Stimulated activated naive CD8-positive, alpha-beta T cell treated with anti-CD3 and anti-CD28 coated beads, Interleukin-15, Interleukin-2, amounts not matched to agents 100 ng/mL and 50 ng/mL, for 24 hours (primary cell): ENCODE measurements around the gene NRGN.
"Not testable (repeated sequence)": the region's sequence is repeated elsewhere in the genome, so short reads cannot be mapped to it uniquely, and the experiment has no call there.

Experiments used
- H3K27ac Mint-ChIP-seq: one replicate; pipeline ENCODE4 v1.8.0; 2021; ENCODE audit warnings: mild to moderate bottlenecking, mixed read lengths
- H3K27me3 Mint-ChIP-seq: one replicate; pipeline ENCODE4 v1.8.0; 2021; ENCODE audit warnings: mixed read lengths
- H3K36me3 Mint-ChIP-seq: one replicate; pipeline ENCODE4 v1.8.0; 2021; ENCODE audit warnings: low read depth, mixed read lengths
- H3K4me1 Mint-ChIP-seq: one replicate; pipeline ENCODE4 v1.8.0; 2021; ENCODE audit warnings: low read depth, mixed read lengths
- H3K4me3 Mint-ChIP-seq: one replicate; pipeline ENCODE4 v1.8.0; 2021; ENCODE audit warnings: mild to moderate bottlenecking, mixed read lengths
- H3K9me3 Mint-ChIP-seq: one replicate; pipeline ENCODE4 v1.8.0; 2021; ENCODE audit warnings: mixed read lengths

NRGN gene

DNA sequence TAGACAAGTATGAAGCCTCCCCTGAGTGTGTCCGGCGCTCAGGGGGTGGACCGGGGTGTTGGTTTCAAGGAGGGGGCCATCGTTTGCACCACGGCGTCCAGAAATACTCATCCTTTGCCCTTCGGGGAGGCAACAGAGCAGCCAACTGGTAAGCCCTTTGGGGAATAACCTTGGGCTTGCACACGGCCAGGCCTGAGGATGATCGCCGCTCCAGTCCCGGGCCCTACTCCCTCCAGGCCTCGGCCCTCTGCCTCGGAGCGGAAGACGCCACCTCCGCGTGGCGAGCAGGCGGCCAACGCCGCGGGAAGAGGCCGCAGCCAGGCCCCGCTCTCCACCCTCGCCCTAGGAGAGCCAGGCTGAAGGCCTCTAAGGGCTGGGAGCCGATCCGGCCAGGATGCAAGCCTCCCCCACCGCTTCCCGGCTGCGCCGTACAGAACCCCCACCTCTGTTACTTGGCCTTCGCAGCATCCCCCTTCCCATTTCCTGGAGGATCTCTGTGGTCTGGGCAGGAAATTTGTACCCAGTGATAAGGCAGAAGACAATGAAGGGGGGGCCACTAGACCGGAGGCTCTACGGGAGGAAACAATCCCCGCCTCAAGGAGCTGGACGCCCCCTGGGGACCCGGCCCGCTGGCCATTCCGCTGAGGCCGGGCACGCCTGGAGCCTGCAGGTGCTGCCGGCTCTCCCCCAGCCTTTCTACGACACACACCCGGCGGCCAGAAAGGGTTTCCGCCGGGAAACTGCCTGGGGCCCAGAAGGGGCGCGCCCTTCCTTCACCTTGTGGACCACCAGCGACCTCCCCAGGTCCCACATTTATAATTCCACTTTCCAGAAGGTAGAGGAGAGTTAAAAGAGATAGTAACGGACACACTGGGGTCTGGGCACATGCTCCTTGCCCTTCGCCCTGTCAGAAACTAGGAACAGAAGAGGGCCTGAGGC, 19.8 kb downstream of the NRGN start:
- H3K4me3 Mint-ChIP-seq = peak overlapping the region; percentile 65
- peaks cover 44% of the 10 kb centered on the region for H3K27me3 Mint-ChIP-seq
- no peaks in the 10 kb centered on the region for H3K36me3 Mint-ChIP-seq
- peak overlapping the region; percentile 45 for H3K27ac Mint-ChIP-seq
- H3K4me1 Mint-ChIP-seq = peaks cover 45% of the 10 kb centered on the region
- H3K9me3 Mint-ChIP-seq = no peaks in the 10 kb centered on the region

GRCh38 chr11:124760205-124760652, 20.5 kb downstream of the NRGN start:
- H3K9me3 Mint-ChIP-seq = no peaks in the 10 kb centered on the region
- peak overlapping the region; percentile 65 for H3K4me3 Mint-ChIP-seq
- peaks cover 44% of the 10 kb centered on the region for H3K27me3 Mint-ChIP-seq
- no peaks in the 10 kb centered on the region for H3K36me3 Mint-ChIP-seq
- no peak overlapping the region for H3K27ac Mint-ChIP-seq
- H3K4me1 Mint-ChIP-seq = peaks cover 45% of the 10 kb centered on the region

DNA sequence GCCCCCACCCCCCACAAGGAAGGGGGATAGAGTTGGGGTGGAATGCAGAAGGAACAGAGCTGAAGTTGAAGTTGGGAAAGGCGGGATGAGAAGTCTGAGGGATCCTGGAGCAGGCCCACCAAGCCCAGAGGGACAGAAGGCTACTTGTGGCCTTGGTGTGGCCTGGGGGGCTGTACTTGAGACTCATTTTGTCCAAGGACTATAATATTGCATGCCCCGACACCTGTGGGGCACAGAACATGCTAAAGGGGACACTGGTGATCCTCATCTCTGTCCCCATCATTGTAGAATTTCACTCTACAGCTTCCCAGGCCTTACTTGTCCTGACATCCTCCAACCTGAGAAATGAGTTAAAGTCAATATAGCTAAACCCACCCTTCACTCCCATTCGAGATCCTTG, 21.1 kb downstream of the NRGN start:
- peaks cover 45% of the 10 kb centered on the region for H3K4me1 Mint-ChIP-seq
- H3K27me3 Mint-ChIP-seq = peaks cover 44% of the 10 kb centered on the region
- peak overlapping the region; percentile 65 for H3K4me3 Mint-ChIP-seq
- no peaks in the 10 kb centered on the region for H3K36me3 Mint-ChIP-seq
- H3K9me3 Mint-ChIP-seq = no peaks in the 10 kb centered on the region
- H3K27ac Mint-ChIP-seq = no peak overlapping the region

- Mint-ChIP-seq H3K27ac (no peak overlapping the region), H3K9me3 (no peaks in the 10 kb centered on the region), H3K4me3 (peak overlapping the region; percentile 65), H3K4me1 (peaks cover 45% of the 10 kb centered on the region), H3K27me3 (peaks cover 38% of the 10 kb centered on the region), H3K36me3 (peaks cover 4% of the 10 kb centered on the region)
Observed at GRCh38 chr11:124761301-124762104, 21.8 kb downstream of the NRGN start.

DNA sequence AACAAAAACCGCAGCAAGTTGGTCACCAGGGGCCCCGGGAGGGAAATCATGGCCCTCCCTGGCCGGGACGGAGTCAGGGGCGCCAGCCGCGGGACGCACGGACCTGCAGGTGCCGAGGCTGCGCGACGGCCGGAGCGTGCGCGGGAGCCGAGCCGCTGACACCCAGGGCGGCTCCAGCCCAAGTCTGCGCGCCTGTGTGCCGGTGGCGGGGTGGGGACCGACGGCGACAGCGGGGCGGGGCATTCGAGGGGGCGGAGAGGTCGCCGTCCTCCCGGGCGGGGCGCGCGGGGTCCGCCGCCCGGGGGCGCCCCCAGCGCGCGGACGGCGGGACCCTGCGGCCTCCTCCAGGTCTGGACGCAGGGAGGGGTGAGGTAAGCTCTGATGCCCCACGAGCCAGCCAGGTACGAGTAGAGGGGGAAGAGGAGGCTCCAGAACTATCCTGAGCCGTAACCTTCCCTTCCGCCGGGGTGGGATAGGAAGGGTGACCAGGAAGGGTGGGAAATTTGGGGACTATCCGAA, 22.4 kb downstream of the NRGN start, which contains the start of gene ESAM:
Gene ESAM, minus strand, starts transcription at position 186 of the 519 bp plus-strand sequence. Its CDS starts 136 bp downstream, at position 50.
- Mint-ChIP-seq H3K27ac (peak within 1 kb of the TSS; percentile 61), H3K36me3 (peaks cover 4% of the 10 kb centered on the region), H3K9me3 (no peaks in the 10 kb centered on the region), H3K4me3 (peak within 1 kb of the TSS; percentile 88), H3K4me1 (peaks cover 45% of the 10 kb centered on the region), H3K27me3 (peaks cover 32% of the 10 kb centered on the region)

DNA sequence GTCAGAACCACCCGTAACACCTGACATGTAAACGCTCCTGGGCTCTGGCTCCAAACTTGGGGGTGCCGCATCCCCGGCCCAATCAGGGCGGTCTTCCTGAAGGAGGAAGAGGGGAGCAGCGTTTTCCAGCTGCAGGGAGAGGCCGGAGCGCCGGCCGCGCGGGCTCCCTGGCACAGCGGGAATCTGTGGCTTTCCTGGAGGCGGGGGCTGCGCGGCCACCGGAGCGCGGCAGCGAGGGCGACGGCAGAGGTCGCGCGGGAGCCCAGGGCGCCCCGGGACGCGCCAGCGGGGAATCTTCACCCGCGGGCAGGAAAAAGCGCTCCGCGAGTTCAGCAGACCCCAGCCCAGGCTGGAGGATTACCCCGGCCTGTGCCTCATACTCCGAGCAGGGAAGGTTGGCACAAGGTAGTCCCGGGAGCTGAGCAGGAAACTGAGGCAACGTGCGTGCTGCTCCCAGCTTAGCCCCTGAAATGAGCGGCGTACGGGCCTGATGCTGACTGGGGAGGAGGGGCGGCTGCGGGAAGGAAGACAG, 22.9 kb downstream of the NRGN start:
- Mint-ChIP-seq H3K27me3 (peaks cover 28% of the 10 kb centered on the region), H3K9me3 (no peaks in the 10 kb centered on the region), H3K36me3 (peaks cover 4% of the 10 kb centered on the region), H3K4me3 (peak overlapping the region; percentile 88), H3K27ac (peak overlapping the region; percentile 61), H3K4me1 (peaks cover 45% of the 10 kb centered on the region)

DNA sequence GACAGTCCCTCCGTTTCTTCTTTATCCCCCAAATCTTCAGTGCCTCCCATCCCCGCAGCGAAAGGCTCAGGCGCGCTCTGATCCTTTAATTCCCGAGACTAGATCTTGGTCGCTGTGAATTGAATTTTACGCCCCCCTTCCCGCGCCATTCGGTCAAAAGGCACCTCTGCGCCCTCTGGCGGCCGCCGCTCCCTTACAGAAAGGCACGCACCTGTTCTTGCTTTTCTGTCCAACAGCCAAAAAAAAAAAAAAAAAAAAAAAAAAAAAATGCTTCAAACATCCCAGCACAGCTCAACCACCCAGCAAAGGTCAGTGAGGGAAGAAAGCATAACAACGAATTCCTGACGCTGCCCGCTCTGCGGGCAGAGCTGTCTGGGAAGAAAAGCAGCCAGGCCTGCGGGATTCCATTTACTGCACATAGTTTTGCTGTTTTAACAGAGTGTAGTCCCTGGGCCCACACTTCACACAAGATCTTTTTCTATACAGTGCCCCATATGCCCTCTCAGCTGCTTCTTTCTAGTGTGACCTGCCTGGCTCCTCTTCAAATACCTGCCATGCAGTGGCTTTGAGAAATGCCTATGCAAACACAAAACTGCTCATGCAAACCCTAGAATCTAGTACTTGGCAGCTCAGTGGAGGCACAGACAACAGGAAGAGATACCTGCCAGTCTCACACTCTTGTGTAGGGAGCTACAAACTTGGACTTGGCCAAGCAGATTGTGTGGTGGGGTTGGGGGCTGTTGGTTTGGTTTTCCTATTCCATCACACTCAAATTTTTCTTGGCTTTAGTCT, 23.6 kb downstream of the NRGN start:
- peak overlapping the region; percentile 61 for H3K27ac Mint-ChIP-seq

GRCh38 chr11:124766156-124766555, 26.4 kb downstream of the NRGN start:
- H3K4me1 Mint-ChIP-seq = peaks cover 15% of the 10 kb centered on the region

More for the DNA sequence above, 23.6 kb downstream of the NRGN start:
- Mint-ChIP-seq H3K4me3 (peak overlapping the region; percentile 88), H3K36me3 (peaks cover 5% of the 10 kb centered on the region), H3K9me3 (no peaks in the 10 kb centered on the region), H3K4me1 (peaks cover 40% of the 10 kb centered on the region), H3K27me3 (peaks cover 22% of the 10 kb centered on the region)

DNA sequence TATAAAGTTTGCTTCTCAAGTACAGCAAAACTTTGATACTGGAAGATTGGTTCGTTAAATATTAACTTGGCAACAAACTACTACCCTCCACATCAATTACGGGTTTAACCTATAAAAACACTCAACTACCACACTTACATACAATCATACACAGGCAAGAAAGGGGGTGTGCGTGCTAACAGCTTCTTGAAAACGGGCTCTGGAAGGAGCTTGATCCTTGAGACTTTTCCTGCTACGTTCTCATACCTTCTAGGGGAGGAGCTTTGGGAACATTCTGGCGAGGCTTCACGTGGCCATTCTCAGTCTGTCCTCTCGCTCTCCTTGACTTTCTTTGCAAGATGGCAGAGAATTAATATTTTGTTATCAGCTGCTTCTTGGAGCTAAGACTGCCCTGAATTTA, 29.2 kb downstream of the NRGN start:
- Mint-ChIP-seq H3K4me1 (no peaks in the 10 kb centered on the region), H3K4me3 (no peak overlapping the region), H3K27ac (no peak overlapping the region), H3K9me3 (no peaks in the 10 kb centered on the region), H3K27me3 (no peaks in the 10 kb centered on the region), H3K36me3 (peaks cover 41% of the 10 kb centered on the region)

More at GRCh38 chr11:124766156-124766555, 26.4 kb downstream of the NRGN start:
- H3K36me3 Mint-ChIP-seq = peaks cover 24% of the 10 kb centered on the region
- no peaks in the 10 kb centered on the region for H3K9me3 Mint-ChIP-seq
- peaks cover 3% of the 10 kb centered on the region for H3K27me3 Mint-ChIP-seq
- no peak overlapping the region for H3K4me3 Mint-ChIP-seq
- H3K27ac Mint-ChIP-seq = no peak overlapping the region

DNA sequence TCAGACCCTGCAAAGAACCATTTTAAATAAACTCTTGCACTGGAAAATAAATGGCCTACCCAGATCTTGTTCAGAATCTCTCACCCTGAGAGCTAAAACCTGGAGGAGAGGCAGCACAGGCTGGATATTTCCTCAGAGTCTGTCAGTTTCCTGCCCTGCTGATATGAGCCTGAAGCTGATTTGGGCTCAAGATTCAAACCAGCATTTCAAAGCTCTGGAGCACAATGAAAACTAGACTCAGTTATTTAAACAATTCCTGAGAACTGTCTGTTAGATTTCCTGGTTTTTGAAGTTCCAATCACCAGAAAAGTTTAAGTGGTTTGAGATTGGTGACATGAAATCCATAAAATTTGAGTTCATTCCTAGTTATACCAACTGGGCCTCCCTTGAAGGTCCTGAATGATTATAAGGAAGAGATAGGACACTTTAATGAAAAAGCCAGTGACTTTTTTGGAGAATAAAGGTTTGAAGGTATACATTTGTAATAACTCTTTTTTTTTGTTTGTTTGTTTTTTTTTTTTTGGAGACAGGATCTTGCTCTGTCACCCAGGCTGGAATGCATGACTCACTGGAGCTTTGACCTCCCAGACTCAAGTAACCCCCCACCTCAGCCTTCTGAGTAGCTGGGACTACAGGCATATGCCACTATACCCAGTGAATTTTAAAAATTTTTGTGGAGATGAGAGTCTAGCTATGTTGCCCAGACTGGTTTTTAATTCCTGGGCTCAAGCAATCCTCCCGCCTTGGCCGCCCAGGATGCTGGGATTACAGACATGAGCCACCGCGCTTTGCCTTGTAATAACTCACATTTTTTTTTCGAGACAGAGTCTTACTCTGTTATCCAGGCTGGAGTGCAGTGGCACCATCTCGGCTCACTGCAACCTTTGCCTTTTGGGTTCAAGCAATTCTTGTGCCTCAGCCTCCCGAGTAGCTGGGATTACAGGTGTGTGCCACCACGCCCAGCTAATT, 30.3 kb downstream of the NRGN start:
- no peaks in the 10 kb centered on the region for H3K4me1 Mint-ChIP-seq
- no peaks in the 10 kb centered on the region for H3K9me3 Mint-ChIP-seq
- no peaks in the 10 kb centered on the region for H3K27me3 Mint-ChIP-seq
- H3K36me3 Mint-ChIP-seq = peaks cover 41% of the 10 kb centered on the region
- H3K4me3 Mint-ChIP-seq = no peak overlapping the region
- H3K27ac Mint-ChIP-seq = no peak overlapping the region

DNA sequence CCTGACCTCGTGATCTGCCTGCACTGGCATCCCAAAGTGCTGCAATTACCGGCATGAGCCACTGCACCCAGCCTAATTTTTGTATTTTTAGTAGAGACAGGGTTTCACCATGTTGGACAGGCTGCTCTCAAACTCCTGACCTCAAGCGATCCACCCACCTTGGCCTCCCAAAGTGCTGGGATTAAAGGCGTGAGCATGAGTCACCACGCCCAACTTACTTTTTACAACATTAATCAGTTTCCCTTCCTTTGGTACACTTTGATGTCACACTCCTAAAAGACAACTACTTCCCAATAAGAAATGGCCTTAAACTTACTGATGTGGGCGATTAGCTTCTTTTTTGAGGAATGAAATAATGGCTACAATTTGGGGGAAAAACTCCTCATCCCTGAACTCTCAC, 31.2 kb downstream of the NRGN start:
- H3K4me3 Mint-ChIP-seq, H3K27ac Mint-ChIP-seq, H3K27me3 Mint-ChIP-seq, H3K9me3 Mint-ChIP-seq, H3K4me1 Mint-ChIP-seq: not testable (repeated sequence)
- peaks cover 41% of the 10 kb centered on the region for H3K36me3 Mint-ChIP-seq

DNA sequence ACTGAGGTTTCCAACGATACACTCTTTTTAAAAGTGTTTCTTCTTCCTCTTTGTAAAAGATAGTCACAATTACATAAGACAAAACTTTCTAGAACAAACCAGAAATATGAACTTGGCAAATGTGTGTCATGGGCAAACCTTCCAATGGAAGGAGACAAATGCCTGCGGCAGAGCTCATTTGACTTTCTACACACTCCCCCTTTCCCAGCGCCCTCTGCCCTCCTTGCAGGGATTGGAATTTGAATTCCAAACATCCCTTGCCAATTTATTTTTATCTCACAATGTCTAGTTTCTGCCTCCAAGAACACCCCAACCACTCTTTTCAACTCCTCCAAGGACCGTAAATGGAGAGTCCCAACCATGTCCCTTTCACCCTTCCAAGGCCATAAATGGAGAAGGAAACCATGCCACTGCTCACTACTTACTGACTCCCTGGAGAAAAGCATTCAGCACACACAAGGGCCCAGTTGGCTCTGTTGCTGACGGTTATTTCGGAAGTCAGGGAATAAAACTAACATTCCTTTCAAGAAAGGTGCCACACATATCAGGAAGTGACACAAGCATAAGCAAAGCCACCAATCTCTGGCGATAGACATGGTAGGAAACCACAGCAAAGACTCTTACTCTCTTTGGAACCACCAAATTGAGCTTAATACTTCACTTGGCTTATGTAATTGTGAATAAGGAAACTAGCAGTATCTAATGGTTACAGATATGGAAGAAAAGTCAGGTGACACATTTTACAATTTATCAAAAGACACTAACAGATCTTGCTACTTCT, 37.3 kb downstream of the NRGN start:
- no peak overlapping the region for H3K4me3 Mint-ChIP-seq

More for the DNA sequence above, 37.3 kb downstream of the NRGN start:
- no peak overlapping the region for H3K27ac Mint-ChIP-seq
- peaks cover 14% of the 10 kb centered on the region for H3K4me1 Mint-ChIP-seq
- H3K27me3 Mint-ChIP-seq = no peaks in the 10 kb centered on the region
- H3K36me3 Mint-ChIP-seq = peaks cover 30% of the 10 kb centered on the region
- H3K9me3 Mint-ChIP-seq = no peaks in the 10 kb centered on the region
